G401.6 (cell line): ENCODE results near the gene BOD1.

ENCODE experiments used
- FAIRE-seq: peaks from 2 replicates; lab custom pipeline; 2012; peaks lifted over from hg19 to GRCh38; lab: Jason Lieb, UNC

Gene BOD1

DNA sequence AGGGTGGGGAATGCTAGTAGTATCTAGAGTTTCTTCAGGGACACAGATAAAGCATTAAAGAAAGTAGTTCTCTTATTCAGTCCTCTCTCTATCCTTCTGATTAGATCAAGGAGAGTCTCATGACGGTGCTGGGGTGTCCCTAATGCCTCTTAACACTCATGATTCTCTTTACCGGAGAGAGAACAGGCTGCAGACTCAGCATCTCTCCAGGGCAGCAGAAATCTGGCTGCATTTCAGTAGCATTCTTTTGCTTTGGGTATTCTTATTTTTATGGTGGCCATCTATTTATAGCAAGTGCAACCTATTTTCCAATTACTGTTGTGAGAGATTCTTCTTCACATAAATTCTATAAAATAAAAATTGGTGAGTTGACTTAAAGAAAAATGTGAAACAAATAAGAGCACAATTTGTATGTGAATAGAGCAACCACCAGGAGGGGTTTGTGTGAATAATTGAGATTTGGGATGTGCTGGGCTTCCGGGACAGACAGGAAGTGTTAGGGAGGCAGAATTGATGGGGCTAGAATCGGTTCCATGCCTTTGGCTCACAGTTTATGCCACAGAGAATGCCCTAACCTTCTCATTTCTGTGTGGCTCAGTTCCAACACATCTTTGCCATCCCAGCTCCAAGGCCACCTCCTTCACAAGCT, 23.8 kb upstream of the BOD1 start:
- FAIRE-seq, result no peak

DNA sequence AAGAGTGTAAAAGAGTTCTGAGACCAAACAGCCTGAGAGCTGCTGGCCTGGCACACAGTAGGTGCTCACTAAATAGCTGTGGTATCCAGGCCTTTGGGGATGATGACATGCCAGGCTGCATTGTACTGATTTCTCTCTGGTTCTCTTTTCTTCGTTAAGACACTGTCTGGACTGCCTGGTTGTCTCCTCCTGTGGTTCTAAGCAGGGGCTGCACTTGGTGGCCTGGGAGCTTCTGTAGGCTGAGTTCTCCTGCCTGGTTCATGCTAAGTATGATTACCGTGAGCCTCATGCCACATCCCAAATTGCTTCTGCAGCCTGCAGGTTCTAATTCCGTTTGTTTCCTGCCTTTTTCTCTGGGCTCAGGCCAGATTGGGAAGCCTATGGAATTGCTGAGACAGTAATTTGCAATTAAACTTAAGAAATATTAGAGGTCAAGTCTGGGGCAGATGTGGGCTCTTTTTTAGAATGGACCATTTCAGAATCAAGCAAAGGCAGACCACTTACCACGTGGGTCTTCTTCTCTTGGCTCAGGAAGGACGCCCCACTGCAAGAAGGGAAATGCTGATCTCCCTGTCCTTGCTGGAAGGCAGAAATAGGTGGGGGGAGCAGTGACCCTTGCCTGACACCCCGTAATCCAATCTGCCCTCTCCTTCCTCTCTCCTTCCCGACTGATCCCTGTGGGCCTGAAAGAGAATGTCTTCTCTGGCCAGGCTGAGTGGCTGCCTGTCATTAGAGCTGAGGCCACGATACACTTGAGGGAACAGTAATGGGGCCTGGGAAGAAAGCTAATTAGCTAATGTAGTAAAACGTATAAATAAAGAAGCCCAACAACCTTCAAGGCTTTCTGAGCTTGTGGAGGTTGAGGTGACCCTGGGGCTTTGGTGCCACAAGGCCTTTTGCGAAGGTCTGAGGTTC, 21.9 kb upstream of the BOD1 start:
- no peak for FAIRE-seq

DNA sequence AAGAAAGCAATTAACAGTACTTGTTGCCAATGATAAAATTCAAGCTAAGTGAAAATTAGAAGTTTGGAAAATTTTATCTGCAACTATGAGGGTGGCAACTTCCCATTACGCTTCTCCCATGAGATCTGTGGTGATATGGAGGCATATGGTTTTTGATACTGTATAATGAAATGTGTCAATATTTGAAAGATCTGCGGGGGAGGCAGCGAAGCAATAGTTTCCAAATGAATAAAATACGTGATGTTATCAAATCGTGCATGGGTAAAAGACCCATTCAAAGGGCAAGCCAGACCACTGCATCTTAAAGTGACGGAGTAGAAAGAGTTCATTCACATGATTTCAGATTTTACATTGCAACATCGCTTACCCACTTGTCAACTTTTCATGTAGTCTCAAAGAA, 20.9 kb upstream of the BOD1 start:
- no peak for FAIRE-seq

DNA sequence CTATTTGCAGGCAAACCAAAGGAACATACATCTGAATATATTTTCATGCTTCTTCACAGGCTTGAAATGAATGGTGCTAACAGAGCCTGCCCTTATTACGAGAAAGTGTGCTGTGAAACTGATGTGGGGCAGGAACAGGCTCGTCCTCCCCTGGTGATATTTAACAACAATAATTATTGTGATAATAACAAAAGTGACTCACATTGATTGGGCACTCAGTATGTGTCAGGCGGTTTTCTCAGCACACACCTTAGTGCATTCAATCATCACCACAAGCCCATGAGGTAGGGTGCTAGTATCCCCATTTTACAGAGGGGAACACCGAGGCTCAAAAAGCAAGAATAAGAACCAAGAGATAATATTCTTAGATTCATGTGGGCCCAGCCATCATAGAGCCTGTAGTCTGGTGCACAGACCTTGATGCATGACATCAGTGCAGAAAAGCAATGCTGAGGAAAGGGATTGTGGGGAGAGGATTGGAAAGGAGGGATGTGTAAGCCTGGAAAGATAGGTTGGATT, 18.1 kb upstream of the BOD1 start:
- FAIRE-seq, result no peak

DNA sequence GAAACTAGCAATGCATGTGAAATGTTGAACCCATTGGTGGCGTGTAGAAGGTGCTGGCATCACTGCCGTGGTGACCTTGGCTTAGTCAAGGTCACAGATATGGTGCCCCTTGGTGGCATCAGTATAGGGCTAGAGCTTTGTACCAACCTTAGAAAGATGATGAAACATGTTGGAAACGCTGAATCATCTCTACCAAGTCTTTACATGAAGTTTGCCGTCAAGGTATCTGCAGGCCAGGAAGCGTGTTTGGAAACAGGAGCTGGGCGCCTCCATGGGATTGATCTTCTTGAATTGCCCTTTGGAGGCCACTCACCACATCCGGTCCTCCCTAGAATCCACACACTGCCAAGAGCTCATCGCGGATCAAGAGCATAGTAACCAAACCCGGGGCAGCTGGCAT, 16.9 kb upstream of the BOD1 start:
- FAIRE-seq, result no peak

DNA sequence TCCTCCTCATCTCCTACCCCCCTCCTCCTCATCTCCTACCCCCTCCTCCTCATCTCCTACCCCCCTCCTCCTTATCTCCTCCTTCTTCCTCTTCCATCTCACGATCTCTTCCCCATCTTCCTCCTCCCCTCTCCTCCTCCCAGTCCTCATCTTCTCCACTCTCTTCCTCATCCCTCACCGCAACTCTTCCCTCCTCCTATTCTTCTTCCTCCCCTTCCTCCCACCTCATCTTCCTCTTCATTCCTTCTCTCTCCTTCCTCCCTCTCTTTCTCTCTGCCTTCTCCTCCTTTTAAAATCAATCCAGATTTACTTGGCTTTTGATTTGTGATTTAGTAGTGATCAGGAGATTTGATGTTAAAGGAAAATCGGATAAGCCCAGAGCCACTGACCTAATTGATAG, 15.0 kb upstream of the BOD1 start:
- no peak for FAIRE-seq

DNA sequence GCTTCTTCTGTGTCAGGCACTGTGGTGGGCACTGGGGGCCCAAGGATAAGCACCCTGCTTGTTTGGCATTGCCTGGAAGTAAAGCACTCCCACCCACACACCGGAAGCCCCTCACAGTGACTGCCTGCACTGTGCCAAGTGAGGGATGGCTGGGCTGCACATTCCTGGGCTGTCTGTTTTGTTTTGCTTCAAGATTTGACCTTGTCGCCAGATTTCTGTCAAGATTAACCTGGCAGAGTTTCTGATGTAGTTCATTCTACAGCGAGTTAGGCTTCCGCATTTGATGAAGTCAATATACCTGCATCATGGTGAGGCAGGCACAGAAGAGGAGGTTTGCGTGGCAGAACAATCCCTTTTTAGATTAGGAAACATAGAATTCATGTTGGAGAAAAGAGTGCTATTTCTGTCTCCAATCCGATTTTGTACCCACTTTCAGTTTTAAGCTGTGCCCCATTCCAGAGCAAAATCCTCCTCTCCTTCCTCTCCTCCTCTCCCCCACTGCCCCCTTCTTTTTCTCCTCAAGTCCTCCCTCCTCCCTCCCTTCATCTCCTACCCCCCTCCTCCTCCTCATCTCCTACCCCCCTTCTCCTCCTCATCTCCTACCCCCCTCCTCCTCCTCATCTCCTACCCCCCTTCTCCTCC, 14.4 kb upstream of the BOD1 start:
- FAIRE-seq, result no peak

DNA sequence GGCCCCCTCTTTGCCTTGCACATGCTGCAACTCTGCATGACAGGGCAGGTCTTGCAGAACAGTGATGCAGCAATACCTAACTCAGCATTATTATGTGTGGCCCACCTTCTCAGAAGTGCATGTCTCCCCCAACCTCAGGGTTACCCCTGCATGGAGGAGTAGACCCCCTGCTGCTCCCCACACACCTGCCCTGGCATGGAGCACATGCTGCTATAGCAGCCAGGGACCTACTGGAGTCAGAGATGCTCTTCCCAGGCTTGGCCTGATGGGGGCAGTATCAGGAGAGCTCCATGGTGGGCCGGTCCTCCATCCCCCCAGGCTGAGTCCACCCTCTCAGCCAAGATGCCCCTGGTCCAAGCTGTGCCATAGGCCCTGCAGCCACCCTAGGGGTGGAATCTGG, 13.2 kb upstream of the BOD1 start:
- FAIRE-seq, result no peak

DNA sequence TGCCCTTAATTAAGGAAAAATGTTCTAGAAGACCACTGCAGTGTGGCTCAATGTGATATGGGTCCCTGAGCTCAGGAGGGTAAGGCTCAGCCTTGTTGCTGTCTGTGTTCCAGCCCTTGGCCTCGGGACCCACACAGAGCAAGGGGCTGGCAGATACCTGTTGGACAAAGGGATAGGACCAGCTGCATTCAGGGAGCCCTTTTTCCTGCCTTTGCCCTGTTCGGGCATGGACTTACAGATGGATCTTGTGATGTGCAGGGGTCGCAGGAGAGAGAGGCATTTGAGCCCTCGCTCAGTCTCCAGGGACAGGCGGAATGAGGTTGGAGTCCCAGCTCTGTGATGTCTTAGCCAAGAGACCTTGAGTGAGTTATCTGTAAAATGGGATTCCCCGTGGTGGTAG, 12.1 kb upstream of the BOD1 start:
- no peak for FAIRE-seq

DNA sequence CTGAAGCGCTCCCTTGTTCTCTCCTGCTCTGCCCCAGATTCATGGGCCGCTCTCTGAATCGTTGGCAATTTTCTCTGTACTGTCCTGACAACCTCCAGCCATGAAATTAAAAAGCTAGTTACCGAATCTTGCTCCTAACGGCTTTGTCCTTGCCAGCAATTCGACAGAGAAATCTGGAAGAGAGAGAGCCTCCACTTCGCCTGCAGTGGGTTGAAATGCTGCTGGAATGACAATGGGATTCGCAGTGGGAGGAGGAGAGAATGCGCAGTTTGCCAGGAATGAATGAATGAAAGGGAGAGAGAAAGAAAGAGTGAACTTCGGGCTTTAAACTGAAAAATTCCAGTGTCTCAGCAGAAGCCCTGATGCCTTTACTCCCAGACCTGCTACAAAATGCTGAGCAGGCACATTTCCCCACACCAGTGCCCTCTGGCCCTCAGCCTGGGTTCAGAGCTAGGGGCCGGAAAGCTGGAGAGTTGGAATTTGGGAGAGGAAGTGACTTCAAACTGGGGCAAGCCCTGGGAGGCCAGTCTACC, 11.5 kb upstream of the BOD1 start:
- no peak for FAIRE-seq

DNA sequence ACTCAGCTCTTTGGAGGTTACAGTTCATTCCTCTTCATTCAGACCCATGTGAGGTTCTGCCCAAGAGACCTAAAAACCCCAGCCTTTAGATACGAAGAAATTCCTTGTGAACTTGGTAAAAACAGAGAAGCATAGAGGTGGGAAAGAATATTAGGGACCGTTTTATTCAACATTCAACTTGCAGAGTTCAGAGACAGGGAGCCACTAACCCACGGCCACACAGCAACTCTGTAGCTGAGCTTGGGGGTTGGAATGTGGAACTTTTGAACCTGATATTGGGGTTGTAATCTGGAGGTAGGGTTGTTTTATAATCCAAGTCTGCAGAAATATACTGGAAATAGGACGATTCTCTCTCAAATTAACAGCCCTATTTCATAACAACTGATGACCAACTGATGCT, 10.8 kb upstream of the BOD1 start:
- no peak for FAIRE-seq

DNA sequence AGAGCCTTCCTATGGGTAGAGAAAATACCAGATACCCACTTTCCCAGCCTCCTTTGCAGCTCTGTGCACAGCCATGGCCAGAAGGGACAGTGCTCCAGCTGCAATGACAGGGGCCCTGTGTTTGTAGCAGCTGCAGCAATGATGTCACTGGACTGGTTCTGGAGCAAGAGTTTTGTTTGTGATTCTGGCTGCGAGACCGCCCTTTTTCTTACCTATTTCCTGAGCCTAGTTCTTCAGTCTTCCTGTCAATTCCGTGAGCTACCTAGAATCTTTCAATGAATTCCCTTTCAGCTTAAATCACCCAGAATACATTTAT, 10.0 kb upstream of the BOD1 start:
- no peak for FAIRE-seq

DNA sequence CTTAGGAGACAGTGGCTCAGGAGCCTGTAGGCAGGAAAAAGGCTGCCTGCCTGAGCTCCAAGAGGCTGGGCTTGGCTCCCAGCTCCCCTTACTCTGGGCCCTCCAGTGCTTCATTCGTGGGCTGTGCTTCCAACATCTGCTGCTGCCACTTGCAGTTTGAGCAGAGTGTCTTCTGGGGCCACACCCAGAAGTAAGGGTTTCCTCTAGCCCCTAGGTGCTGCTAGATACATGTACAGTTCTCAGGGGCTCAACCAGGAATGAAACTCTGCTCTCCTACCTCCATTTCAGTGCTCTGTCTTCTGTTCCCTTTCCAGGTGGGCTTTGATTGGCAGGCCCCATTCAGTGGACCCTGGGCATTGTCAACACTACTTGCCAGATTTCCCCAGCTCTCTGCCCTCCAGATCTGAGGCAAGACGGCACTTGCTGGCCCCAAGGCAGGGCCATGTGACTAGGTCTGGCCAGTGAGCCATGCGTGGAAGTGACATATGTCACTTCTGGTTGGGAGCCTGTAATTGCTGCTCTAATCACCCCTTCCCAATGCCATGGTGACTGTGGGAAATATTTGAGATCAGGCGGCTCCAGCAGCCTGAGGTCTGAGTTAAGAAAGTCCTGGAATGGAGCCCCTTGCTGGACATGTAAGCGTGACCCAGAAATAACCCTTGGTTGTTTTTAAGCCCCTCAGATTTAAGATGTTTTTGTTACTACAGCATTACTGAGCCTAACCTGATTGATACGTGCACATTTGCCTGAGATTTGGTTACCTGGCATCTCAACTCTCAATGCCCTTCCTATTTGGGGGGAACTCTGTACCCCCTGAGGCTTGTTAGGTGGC, 9.4 kb upstream of the BOD1 start:
- no peak for FAIRE-seq

DNA sequence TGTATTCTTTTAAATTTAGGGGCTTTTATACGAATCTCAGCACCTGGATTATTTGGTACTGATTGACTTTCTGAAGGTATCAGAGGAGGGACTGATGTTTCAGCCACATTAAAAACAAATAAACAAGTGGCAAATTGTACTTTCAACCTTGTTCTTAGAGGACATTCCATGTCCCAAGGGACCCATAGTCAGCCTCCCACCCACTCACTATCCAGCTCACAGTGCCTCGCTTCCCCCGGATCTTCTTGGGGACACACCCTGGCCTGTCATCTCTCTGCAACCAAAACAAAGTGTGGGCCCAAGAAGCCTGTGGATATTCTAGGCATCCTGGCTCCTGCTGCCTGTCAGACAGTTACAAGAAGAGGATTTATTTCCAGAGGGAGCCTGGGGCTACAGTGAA, 8.8 kb upstream of the BOD1 start:
- FAIRE-seq, result no peak

DNA sequence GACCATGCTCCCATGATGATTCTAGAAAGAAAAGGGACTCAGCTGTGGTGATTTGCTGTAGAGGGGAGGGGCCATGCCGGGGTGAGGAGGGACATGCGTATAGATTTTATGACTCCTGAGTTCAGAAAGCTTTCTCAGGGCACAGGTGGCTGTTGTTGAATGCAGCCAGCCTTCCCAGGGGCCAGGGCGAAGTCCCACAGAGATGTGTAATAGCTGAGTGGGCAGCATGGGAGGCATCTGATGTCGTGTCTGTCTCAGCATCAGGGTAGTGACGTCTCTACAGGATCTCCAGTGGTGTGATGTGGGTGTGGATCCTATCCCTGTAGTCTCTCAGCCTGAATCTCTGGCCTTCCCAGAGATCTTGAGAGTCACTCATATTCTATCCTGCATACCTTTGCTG, 7.8 kb upstream of the BOD1 start:
- no peak for FAIRE-seq

DNA sequence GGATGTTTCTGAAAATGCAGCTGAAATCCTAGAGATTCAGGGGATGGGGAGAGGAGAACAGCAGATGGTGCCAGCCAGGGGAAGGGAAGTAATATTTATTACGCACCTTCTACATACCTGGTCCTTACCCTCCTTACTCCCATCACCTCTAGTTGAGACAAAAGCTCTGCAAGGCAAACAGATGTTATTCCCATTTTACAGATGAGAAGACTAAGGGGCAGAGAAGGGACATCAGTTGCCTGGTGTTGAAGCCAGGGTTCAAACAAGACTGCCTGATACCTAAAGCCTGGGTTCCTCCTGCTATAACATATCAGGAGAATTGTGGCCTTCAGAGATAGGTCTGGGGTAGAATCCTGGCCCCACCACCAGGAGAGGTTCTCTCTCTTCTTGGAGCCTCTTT, 7.3 kb upstream of the BOD1 start:
- no peak for FAIRE-seq

DNA sequence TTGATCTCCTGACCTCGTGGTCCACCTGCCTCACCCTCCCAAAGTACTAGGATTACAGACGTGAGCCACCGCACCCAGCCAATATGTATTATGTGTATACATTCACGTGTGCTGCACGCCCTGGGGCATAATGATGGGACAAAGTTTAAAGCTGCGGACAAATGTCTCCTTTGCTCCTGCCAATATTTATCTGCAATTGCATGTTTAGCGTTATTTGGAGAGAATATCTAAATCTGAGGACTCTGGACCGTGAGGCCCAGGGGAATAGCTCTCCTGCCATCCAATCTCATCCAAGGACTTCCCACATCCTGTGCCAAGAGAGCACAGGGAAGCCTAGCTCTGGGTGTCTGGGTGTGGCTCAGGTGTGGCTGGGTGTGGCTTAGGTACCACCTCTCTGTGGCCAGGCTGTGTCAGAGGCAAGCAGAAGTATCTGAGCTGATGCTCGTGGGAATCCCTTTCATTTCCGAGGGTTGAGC, 6.9 kb upstream of the BOD1 start:
- FAIRE-seq, result no peak

DNA sequence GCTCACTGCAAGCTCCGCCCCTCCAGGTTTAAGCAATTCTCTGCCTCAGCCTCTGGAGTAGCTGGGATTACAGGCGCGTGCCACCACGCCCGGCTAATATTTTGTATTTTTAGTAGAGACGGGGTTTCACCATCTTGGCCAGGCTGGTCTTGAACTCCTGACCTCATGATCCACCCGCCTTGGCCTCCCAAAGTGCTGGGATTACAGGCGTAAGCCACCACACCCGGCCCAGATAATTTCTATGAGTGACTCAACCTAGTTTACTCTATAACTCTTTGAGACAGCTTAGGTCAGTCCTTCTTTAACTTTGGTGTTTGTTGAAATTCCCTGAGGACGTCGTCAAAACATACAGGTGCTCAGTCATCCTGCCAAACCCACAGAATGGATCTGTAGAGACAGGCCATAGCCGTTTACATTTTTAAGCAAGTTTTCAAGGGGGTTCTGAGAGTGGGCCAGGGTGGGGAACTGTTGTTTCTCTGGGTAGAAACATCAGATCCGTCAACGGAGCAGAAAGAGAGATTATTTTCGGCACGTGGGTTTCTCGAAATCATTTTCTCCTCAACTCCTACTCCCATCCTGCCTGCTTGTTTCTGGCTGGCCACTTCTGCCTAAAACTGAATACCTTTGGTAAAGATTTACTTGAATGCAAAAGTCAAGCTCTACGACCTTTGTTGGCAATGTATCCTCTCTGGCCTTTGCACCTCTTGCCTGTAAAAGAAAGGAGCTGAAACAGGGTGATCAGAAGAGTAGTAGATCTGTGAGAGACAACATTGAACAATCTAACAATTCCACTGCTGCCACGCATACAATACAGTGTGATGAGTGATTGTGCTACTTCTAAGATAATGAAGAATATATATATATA, 6.0 kb upstream of the BOD1 start:
- no peak for FAIRE-seq

DNA sequence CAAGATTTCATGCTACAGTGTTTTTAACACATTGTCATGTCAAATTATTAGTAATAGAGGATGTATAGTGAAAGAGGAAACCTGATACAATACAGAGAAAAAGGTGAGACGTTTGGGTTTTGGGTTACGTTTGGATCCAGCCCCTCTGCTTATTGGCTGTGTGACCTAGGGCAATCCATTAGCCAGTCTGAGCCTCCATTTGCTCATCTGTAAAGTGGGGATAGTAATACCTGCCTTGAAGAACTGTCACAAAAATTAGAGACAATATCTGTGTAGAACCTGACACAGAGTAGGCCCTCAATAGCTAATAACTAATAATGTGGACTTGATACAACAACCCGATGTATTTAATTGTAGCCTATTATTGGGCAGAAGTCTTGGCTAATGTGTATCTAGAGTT, 4.3 kb upstream of the BOD1 start:
- FAIRE-seq, result no peak

DNA sequence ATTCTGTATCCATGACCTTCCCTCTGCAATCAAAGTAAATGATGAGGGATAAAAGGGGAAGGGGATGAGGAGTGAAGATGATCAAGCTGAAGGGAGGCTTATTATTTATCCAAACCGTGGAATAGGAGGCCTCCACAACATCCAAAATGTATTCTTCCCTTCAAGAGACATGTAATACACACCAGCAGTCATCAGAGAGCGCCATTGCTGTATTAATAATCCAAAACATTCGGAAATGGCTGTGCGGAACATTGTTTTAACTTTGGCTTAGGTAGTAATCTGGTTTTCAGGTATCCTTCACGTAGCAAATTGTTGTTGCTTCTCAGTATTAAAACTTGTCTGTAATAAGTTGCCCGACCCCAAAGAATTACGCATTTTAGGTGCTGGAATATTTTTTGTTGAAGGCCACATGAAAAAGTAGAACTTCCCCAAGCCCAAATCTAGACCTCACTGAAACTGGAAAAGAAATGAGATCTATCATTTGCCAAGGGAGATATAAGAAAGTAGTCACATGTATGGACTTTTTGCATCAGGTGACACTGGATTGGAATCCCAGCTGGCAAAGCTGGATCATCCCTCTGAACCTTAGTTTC, 2.6 kb upstream of the BOD1 start:
- FAIRE-seq, result no peak
